Transverse colon (tissue), 4 donors: ENCODE measurements around the gene FOLR1.

Source experiments
- CTCF ChIP-seq, 5 experiments: fragments of 200-600 bp in 3 of 5; fragments of 450-650 bp in 2 of 5; sonication (generic) in 3 of 5; IDR thresholded peaks; 1 replicate in 2 of 5; 2 replicates in 3 of 5; pipeline ENCODE4 v1.5.1; 2016 to 2017; ENCODE audit warnings: antibody characterized with exemption in 5 of 5, inconsistent platforms in 3 of 5, mild to moderate bottlenecking in 2 of 5, moderate library complexity in 1 of 5
- EP300 ChIP-seq: sonication (generic); formaldehyde crosslinking; IDR thresholded peaks from one replicate; pipeline ENCODE4 v1.6.1; 2017; ENCODE audit warnings: antibody characterized with exemption, low read depth
- POLR2A ChIP-seq: fragments of 450-650 bp; IDR thresholded peaks from one replicate; pipeline ENCODE4 v1.6.1; 2016; ENCODE audit warnings: antibody characterized with exemption, mild to moderate bottlenecking, moderate library complexity
- POLR2AphosphoS5 ChIP-seq, 3 donors: sonication (generic); formaldehyde crosslinking; IDR thresholded peaks; one replicate each; pipeline ENCODE4 v1.6.1; 2016; ENCODE audit warnings: antibody characterized with exemption in 3 of 3

GRCh38 chr11:72227316-72228228, 35.6 kb downstream of the FOLR1 start:
- no peak for TF ChIP-seq POLR2A
- no peak for TF ChIP-seq CTCF (IDR thresholded peaks at IDR 0.05)
- no peak for TF ChIP-seq POLR2AphosphoS5 (IDR thresholded peaks at IDR 0.05)
- no peak for TF ChIP-seq EP300
